ENCODE data around the gene CCDC18. TPM values are rescaled to one million over a fixed set of nuclear protein-coding genes. Genes with fewer than 3 reads are reported as not detected.

CCDC18 gene
- polyA plus RNA-seq, 1 donor from 2014 or later: 5.7 TPM

DNA sequence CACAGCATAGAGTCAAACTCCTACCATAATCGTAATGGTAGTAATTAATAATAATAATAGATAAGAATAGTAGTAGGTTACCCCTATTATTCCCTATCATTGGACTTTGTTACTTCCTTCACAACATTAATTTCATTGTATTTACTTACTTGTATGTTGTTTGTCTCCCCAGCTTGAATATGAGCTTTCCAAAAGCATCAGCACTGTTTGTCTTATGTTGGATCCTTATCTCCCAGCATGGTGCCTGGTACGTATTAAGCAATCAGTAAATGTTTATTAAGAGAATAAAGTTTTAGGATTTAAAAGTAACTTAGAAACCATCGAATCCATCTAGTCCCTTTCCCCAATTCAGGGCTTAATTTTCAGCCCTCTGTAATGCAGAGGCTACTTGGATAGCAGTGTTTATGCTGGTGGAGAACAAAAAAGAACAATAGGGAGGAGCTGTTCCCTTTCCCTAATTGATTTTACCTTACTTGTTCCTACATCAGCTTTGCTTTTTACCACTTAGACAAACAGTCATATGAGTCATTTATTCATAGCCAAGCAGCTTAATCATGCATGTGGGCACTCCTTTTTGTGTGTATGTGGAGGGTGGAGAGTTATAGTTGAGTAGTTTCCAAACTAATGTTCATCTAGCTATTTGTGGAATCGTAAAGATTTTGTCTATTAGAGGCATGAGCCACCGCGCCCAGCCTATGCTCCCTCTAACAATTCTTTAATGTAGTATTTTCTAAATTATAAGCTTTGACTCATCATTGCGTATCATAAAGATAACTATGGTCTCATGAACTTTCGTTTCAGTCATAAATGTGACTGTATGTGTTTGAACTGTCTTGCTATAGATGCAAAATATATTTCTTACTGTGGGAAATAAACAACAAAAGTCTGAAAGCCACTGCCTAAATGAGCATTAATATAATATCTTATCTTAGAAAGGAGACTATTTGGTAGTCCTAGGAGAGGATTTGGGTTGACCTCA is 144.3 kb downstream of the CCDC18 start:
- TF ChIP-seq EZH2 (IDR thresholded peaks at IDR 0.05; ENCODE audit: borderline replicate concordance, insufficient read depth, low read length, poor library complexity, severe bottlenecking) (no peak), MXI1 (conservative IDR thresholded peaks at IDR 0.05; ENCODE audit: poor library complexity, severe bottlenecking) (no peak), SMC3 (conservative IDR thresholded peaks at IDR 0.05; ENCODE audit: poor library complexity) (no peak), POLR2AphosphoS5 (IDR thresholded peaks at IDR 0.05) (no peak), RAD21 (conservative IDR thresholded peaks at IDR 0.05) (no peak), EP300 (conservative IDR thresholded peaks at IDR 0.05; ENCODE audit: poor library complexity, severe bottlenecking) (no peak), TAF1 (IDR thresholded peaks at IDR 0.05; ENCODE audit: low read depth) (no peak)
- TF ChIP-seq, protein P1, sequence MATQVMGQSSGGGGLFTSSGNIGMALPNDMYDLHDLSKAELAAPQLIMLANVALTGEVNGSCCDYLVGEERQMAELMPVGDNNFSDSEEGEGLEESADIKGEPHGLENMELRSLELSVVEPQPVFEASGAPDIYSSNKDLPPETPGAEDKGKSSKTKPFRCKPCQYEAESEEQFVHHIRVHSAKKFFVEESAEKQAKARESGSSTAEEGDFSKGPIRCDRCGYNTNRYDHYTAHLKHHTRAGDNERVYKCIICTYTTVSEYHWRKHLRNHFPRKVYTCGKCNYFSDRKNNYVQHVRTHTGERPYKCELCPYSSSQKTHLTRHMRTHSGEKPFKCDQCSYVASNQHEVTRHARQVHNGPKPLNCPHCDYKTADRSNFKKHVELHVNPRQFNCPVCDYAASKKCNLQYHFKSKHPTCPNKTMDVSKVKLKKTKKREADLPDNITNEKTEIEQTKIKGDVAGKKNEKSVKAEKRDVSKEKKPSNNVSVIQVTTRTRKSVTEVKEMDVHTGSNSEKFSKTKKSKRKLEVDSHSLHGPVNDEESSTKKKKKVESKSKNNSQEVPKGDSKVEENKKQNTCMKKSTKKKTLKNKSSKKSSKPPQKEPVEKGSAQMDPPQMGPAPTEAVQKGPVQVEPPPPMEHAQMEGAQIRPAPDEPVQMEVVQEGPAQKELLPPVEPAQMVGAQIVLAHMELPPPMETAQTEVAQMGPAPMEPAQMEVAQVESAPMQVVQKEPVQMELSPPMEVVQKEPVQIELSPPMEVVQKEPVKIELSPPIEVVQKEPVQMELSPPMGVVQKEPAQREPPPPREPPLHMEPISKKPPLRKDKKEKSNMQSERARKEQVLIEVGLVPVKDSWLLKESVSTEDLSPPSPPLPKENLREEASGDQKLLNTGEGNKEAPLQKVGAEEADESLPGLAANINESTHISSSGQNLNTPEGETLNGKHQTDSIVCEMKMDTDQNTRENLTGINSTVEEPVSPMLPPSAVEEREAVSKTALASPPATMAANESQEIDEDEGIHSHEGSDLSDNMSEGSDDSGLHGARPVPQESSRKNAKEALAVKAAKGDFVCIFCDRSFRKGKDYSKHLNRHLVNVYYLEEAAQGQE (IDR thresholded peaks at IDR 0.05; ENCODE audit: borderline replicate concordance): no peak
- TF ChIP-seq, protein P2, sequence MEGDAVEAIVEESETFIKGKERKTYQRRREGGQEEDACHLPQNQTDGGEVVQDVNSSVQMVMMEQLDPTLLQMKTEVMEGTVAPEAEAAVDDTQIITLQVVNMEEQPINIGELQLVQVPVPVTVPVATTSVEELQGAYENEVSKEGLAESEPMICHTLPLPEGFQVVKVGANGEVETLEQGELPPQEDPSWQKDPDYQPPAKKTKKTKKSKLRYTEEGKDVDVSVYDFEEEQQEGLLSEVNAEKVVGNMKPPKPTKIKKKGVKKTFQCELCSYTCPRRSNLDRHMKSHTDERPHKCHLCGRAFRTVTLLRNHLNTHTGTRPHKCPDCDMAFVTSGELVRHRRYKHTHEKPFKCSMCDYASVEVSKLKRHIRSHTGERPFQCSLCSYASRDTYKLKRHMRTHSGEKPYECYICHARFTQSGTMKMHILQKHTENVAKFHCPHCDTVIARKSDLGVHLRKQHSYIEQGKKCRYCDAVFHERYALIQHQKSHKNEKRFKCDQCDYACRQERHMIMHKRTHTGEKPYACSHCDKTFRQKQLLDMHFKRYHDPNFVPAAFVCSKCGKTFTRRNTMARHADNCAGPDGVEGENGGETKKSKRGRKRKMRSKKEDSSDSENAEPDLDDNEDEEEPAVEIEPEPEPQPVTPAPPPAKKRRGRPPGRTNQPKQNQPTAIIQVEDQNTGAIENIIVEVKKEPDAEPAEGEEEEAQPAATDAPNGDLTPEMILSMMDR (IDR thresholded peaks at IDR 0.05; ENCODE audit: poor library complexity, severe bottlenecking): no peak
- H4K20me1 ChIP-seq (ENCODE audit: insufficient read depth): no peaks in the 10 kb centered on the region
- H3K27ac ChIP-seq (ENCODE audit: low read length): no peak overlapping the region
- H3K4me2 ChIP-seq (ENCODE audit: low read length): no peak overlapping the region
- H3F3A ChIP-seq (ENCODE audit: insufficient read depth, low read length, poor library complexity, severe bottlenecking): no peaks in the 10 kb centered on the region
- H2AFZ ChIP-seq (ENCODE audit: low read depth, low read length): no peak overlapping the region
- no peaks in the 10 kb centered on the region for H3K9me2 ChIP-seq (ENCODE audit: insufficient read depth, low read length)
- H3K27me3 ChIP-seq (ENCODE audit: insufficient read depth, low read depth, low read length): no peaks in the 10 kb centered on the region
- no peaks in the 10 kb centered on the region for H3K79me2 ChIP-seq (replicated peaks; ENCODE audit: insufficient read depth, low read length)
- no peak overlapping the region for H3K9ac ChIP-seq (ENCODE audit: low read length)
- no peak overlapping the region for H3K4me3 ChIP-seq (ENCODE audit: low read length)
- no peaks in the 10 kb centered on the region for H3K9me3 ChIP-seq (ENCODE audit: low read length)
- H3K36me3 ChIP-seq (ENCODE audit: insufficient read depth, low read length): no peaks in the 10 kb centered on the region

Small RNA genes lying within 50 kb of the gene (small RNA-seq; reads per million reads assigned to genes)
- gene AC126124.1: 0 reads per million in 3 experiments
- gene AL139421.1: 0 reads per million in 3 experiments

Other genes starting within 250 kb of the CCDC18 start
- gene DIPK1A, start 219.3 kb upstream of the CCDC18 start, polyA plus RNA-seq: 8.4 and 10.0 TPM in 2 replicates
- gene MTF2, start 101.4 kb upstream of the CCDC18 start, polyA plus RNA-seq: 122 and 124 TPM in 2 replicates
- gene TMED5, start 311 bp upstream of the CCDC18 start, polyA plus RNA-seq: 20.1 and 22.3 TPM in 2 replicates
- 46.7 and 57.2 TPM in 2 replicates for gene DR1, start 165.2 kb downstream of the CCDC18 start, polyA plus RNA-seq